Measurements from ENCODE around the gene RAP1GDS1.
"Not testable (repeated sequence)": the region's sequence is repeated elsewhere in the genome, so short reads cannot be mapped to it uniquely, and the experiment has no call there.

The RAP1GDS1 gene

DNA sequence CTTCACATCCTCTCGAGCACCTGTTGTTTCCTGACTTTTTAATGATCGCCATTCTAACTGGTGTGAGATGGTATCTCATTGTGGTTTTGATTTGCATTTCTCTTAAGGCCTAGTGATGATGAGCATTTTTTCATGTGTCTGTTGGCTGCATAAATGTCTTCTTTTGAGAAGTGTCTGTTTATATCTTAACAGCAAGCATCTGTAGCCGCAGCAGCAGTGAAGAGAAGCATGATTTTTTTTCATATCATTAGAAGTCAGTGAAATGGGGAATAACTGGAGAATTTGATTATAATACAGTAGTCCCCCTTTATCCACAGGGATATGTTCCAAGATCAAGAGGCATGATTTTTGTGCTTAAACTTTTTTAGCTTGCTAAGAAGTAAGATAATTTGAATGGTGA lies 27.5 kb downstream of the RAP1GDS1 start:
- DNase-seq (ENCODE audit: low read depth), result not testable (repeated sequence)

DNA sequence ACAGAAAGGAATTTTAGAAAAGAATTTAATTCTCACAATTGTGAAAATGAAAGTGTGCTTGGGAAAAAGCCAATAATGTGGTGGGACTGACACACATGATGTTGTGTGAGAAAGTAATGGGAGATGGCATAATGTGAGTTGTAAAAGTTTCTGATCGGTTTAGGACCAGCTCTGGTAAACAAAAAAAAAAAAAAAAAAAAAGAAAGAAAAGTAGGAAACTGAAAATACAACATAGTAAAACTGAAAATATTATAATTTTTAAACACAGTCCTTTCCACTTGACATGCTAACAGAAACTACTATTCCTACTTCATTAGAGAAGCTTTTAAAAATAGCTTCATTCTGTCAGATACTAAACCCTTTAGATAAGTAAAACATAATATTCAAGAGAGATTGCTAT lies 28.2 kb downstream of the RAP1GDS1 start:
- no peak for DNase-seq (ENCODE audit: low read depth)

DNA sequence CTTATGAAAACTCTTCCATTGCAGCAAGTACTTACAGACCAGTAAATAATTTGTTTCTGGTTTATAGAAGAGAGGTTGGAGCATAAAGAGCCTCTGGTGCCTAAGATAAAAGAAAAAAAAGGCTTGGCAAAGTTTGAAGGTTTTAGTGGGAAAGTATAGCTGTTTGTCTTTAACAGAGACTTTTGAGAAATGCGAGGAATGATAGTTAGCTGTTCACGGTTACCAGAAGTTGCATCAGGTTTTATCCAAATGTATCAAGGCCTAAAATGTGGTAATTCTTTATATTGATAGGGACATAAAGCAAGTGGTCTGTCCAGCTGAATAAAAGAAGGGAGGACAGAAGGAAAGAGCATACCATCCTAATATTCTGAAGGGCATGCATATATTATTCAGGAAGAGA lies 29.3 kb downstream of the RAP1GDS1 start:
- DNase-seq (ENCODE audit: low read depth), result no peak

DNA sequence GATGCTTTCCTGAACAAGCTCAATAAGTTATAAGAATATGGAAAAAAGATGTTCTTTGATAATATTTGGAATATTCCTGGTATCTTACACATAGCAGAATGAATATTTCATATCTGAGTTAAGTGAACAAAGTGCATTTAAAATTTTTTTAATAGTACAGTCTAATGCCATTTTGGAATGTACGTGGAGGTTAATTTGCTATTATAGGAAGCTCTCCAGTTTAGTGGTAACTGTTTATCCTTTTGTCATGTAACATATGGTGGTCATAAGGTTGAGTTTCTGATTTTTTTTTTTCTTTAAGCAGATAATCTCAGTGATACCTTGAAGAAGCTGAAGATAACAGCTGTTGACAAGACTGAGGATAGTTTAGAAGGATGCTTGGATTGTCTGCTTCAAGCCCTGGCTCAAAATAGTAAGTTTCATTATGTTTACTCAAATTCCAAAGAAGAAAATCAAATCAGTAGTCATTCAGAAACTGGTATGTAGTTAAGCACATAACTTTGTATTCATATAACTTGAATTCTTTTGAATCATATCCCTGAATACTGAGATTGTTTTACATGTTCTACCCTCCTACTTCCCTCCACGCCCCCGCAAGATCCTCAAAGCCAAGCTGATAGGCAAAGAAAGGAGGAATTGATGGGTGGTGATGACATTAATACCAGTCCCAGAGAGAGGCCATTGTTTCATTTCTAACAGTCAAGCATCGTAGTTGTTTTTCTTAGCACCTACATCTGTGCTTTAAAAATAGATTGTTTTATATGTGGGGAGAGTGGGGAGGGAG lies 32.1 kb downstream of the RAP1GDS1 start:
- DNase-seq (ENCODE audit: low read depth), result no peak

DNA sequence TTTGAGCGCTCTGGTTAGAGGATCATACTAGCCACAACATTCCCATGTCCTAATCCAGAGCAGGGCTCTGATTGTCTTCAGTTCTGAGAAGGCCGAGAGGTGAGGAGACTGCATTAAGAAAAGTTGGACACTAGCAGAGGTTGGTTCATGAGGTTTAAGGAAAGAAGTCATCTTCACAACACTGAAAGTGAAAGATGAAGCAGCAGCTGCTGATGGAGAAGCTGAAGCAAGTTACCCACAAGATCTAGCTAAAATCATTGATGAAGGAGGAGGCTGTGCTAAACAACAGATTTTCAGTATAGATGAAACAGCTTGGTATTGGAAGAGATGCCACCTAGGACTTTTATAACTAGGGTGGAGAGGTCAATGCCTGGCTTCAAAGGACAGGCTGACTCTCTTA lies 36.8 kb downstream of the RAP1GDS1 start:
- DNase-seq (ENCODE audit: low read depth), result no peak

DNA sequence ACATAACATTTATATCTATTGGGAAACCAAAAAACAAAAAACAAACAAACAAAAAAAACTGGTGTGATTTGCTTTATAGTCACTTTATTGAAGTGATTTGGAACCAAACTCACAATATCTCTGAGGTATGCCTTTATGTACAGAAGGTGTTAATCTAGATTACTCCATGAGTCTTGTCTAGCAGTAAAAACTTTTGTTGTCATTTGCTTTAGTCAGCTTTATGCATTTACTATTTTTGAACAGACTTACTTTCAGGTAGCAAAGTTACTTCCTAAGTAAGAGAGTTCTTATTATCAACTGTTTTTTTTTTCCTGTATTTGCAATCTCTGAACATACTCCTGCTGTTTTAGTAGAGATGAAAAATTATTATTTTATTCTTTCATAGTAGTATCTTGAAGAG lies 39.5 kb downstream of the RAP1GDS1 start:
- no peak for DNase-seq (ENCODE audit: low read depth)

DNA sequence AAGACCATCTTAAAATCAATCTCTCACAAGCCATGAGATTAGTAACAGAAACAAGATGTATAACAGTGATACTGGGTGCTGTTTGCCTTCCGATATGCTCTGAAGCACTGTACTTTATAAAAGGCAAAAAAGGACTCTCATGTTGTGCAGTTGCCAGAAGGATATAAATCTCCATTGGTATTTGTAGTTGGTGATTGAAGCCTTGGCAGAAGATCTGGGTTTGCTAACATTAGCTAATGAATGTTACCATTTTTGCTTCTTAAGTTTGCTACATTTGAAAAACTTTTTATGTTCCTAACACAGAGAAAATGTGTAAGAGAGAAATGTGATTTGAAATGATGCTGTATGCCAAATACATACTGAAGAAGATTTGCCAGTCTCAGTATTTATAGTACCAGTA lies 44.4 kb downstream of the RAP1GDS1 start:
- no peak for DNase-seq (ENCODE audit: low read depth)

DNA sequence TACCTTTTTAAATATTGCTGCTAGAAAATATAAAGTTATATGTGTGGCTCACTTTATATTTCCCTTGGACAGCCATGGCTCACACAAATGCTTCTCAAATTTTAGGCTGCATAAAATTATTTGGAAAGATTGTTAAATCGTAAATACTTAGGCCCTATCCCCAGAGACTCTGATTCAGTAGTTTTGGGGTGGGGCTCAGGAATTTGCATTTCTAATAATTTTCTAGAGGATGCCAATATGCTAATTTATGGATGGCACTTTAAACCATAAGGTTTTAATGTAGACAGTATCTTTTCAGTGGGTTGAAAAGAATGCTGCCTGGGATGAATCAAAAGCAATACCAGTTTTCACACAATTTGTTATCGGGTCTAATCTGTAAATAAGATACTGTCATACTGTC lies 49.7 kb downstream of the RAP1GDS1 start:
- DNase-seq (ENCODE audit: low read depth), result no peak

DNA sequence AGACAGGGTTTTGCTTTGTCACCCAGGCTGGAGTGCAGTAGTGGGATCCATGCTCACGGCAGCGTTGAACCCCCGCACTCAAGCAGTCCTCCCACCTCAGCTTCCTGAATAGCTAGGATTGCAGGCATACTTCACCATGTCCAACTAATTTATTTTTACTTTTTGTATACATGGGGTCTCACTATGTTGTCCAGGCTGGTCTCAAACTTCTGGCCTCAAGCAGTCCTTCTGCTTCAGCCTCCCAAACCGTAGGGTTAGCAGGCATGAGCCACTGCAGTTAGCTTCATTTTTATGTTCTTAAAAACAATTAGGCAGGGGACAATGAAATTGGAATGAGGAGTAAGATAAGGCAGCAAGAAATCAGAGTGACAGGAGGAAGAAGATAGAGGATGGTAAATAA lies 50.5 kb downstream of the RAP1GDS1 start:
- DNase-seq (ENCODE audit: low read depth), result no peak

DNA sequence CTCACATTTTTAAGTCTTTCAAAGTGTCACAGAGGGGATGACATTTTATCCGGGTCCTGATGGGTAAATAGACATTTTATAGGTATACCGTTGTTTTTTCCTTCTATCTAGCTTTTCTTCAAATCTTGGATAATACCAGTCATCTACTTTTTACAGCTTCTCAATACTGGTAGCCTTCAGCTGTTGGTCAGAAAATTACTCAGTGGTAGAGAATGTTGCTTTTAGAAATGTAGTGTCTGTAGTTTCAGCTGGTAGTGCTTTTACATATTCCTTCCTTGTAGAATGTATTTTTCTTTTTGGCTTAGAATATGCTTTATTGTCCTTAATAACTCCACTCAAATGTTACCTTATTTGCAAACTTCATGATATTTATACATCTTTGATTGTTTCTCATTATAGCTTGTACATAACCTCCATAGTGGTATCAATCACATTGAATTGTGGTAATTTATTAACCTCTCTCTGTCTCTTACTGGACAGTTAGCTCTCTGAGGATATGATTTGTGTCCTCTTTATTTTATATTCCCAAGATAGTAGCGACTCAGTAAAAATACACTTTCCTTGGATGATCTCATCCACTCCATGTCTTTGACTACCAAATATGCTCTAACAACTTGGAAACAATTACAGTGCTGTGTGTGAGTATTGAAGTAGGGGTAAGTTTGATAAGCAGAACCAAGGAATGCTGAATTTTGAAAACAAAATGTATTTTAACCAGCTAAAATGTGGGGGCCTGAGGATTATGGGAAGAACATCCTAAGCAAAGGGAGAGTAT lies 53.8 kb downstream of the RAP1GDS1 start:
- DNase-seq (ENCODE audit: low read depth), result no peak

DNA sequence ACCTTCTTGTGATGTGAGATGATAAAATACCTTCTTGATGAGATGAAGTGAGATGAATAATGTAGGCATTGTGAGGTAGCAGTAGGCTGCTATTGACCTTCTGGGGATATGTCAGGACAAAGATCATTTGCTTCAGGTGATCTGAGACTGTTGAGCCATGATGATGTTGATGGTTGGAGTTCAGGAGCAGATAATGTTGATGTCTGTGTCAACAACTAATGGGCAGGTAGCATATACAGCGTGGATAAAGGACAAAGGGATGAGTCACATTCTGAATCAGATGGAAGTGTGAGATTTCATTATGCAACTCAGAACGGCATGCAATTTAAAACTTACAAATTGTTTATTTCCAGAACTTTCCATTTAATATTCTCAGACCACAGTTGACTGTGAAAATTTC lies 57.3 kb downstream of the RAP1GDS1 start:
- DNase-seq (ENCODE audit: low read depth), result no peak

DNA sequence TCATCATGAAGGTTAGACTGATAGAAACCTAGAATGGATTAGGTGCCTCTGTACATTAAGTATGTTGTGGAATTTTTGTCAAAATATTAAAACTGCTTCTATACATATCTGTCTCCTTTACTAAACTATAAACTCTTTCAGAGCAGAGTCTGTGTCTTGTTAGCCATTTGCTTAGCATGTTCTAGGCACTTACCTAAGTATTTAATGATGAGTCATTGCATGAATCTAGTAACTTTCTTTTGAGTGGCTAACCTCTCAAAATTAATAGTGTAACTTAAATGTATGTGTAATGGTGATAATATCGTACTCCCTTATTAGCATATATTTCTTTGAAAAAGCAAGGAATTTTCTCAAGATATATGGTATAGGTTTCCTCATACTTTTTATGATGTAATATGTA lies 57.8 kb downstream of the RAP1GDS1 start:
- no peak for DNase-seq (ENCODE audit: low read depth)

DNA sequence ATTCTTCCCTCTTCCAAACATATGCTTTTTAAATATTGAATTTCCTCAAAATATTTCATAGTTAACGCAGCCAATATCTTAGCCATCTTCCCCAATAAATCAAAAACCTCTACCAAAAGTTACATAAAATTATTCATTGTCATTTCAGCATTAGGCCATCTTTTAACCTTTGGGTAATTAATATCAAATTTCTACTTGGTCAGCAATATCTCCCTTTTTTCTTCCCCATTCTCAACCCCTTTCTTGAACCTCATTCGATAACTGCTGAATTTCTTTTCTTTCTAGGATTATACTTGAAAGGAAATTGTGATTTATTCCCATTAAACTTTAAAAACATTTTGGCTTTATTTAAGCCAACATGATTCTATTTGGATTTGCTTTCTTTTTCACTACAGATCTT lies 65.0 kb downstream of the RAP1GDS1 start:
- no peak for DNase-seq (ENCODE audit: low read depth)

DNA sequence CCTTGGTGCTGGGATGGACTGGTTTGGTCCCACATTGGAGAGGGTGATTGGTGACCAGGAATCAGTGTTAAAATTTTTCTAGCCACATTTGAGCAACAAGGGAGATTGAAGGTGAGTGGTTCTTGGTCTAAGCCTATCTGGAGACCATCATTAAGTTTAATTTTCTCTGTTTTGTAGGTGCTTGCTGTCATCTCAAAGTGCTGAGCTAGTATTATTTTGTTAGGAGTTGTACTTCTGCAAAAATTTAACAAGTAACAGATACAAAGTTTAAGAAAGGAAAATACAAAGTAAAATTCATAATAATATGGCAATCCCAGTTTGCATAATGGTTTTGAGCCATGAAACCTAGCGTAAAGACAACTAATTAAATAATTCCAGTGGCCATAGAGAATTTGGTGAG lies 66.5 kb downstream of the RAP1GDS1 start:
- no peak for DNase-seq (ENCODE audit: low read depth)

DNA sequence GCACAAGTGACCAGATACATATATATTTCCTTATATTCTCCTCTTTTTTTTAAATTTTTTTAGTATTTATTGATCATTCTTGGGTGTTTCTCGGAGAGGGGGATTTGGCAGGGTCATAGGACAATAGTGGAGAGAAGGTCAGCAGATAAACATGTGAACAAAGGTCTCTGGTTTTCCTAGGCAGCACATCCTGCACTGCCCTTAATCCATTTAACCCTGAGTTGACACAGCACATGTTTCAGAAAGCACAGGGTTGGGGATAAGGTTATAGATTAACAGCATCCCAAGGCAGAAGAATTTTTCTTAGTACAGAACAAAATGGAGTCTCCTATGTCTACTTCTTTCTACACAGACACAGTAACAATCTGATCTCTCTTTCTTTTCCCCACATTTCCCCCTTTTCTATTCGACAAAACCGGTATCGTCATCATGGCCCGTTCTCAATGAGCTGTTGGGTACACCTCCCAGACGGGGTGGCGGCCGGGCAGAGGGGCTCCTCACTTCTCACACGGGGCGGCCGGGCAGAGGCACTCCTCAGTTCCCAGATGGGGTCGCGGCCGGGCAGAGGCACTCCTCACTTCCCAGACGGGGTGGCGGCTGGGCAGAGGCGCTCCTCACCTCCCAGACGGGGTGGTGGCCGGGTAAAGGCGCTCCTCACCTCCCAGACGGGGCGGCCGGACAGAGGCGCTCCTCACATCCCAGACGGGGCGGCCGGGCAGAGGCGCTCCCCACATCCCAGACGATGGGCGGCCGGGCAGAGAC lies 68.9 kb downstream of the RAP1GDS1 start:
- not testable (repeated sequence) for DNase-seq (ENCODE audit: low read depth)

DNA sequence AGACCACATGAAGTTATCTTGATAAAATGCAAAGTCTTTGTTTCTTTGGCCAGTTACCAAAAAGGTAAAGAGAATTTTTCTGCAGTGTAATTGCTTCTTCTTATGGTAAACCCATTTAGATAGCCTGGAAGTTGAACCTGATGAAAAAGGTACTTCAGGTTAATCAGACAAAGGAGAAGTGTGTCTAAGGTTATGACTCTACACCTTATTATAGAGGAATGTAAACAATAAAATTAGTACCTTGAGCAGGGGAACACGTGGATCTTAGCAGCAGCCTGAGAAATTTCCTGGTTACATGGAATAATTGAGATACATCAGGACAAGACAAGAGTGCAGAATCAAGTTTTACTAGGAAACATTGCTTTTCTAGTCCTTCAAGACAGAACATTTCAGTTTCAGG lies 70.8 kb downstream of the RAP1GDS1 start:
- no peak for DNase-seq (ENCODE audit: low read depth)

DNA sequence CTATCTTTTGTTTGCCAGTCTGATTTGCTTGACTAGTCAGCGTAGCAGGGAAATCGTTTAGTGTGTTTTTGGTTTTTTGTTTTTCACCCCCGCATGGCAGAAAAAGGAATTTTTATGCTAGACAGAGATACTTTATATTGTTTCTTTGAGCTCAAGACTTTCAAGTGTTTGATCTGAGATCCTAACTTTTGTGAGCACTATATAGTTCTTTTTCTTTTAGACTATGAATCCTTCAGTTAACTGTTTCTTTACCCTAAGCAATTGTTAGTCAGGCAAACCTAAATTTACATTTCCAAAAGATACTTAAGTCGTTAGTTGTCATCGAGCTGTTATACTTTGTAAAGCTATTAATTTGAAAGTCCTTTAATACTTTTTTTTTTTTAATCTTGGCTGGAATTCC lies 73.3 kb downstream of the RAP1GDS1 start:
- no peak for DNase-seq (ENCODE audit: low read depth)

DNA sequence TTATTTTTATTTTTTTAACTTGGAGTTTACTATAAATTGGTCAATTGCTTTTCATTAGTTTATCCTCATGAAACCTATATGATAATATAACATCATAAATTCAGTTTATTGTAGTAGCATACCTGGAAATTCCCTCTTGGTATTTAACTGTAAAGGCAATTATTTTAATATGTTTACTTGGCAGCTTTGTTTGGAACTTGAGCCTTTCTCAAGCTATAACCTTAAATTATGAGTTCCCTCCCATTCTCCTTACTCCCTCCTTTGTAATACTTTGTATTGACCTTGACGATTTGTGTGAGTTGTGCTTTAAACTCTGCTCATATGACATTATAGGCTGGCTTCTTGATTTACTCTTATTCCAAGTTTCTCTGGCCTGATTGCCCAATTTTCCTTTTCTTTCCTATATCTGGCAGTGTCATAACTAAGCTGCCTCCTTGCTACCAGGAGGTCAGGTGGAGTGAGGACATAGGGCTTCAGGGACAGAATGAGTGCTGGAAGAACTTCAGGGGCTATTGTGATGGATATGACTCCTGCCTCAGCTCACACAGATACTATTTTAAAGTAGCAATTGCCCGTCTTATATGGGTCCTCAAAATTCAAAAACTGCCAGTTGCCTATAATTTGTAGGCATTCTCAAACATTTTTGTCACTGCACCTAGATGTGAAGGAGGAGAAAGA lies 77.7 kb downstream of the RAP1GDS1 start:
- no peak for DNase-seq (ENCODE audit: low read depth)

DNA sequence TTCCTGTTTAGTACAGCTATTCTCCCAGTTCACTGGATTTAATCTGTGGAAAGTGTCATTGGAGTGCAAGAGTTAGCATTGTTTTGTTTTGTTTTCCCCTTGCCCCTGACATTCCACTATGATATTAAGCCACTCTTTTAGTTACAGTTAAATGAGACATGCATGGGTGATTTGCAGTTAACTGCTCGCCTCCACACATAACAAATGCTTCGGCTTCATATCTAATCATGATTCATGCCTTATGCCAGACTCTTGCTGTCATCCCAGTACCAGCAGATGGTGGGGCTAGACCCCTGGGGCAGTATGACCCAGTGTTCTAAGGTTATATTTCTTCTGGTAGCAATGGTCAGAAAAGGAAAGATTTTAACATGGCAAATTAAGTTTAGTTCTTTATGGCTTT lies 80.1 kb downstream of the RAP1GDS1 start:
- DNase-seq (ENCODE audit: low read depth), result no peak

DNA sequence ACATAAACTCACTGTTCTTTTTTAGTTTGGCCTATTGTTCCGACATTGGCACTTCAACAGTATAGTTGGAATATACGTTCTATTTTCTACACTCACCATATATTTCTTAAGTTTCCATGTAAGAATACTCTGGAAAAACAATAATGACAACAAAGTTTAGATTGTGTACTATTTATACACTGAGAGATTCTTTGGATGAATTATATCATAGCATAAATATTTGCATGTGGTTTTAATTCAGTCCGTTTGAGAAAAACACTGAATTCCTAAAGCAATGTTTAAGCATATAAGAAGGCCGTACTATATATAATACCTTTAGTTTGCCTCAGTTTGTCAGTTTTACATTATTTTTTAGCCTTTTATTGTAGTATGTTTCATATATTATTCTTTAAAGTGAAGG lies 82.4 kb downstream of the RAP1GDS1 start:
- DNase-seq (ENCODE audit: low read depth), result no peak

DNA sequence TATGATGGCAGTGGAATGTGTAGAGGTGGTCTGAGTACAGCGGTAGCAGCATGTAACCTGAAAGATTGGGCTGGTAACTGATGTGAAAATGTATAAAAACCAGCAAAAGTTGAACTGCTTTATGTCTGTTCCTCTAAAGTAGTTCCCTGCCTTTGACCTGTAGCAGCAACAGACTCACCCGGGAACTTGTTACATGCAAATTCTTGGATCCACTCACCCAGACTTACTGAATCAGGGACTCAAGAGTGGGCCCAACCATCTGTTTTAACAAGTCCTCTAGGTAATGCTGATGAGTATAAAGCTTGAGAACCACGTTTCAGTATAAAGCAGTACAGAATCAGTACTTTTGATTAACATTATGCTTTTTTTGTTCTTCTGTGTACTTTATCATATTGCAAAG lies 84.7 kb downstream of the RAP1GDS1 start:
- DNase-seq (ENCODE audit: low read depth), result no peak

DNA sequence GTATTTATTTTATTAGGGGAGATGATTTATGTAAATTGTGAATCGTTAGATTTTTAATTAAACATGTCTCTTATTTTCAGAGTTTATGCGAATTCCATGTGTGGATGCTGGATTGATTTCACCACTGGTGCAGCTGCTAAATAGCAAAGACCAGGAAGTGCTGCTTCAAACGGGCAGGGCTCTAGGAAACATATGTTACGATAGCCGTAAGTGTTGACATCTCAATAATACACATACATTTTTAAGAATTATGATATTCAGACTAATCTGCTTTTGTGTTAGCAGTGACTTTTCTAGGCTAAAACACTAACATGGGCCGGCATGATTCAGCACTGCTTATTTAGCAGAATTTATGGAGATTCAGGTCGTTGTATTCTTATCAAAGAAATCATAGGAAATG lies 91.2 kb downstream of the RAP1GDS1 start:
- no peak for DNase-seq (ENCODE audit: low read depth)

All from HS-5 (cell line).